Pancreas (tissue), 10 donors: ENCODE results near the gene TTLL1. TPM values are rescaled to one million over a fixed set of nuclear protein-coding genes. Genes with fewer than 3 reads are reported as not detected.
A peak's percentile ranks its signal among the peaks of the same experiment; 100 is the strongest.

ENCODE experiments used
- ATAC-seq, 4 donors: fragments of 200-7000 bp; cut with Tn5 transposase; one replicate each; pipeline versions ENCODE4 v1.8.0 to v1.9.1; 2020; ENCODE audit warnings: mild to moderate bottlenecking in 4 of 4, moderate library complexity in 4 of 4
- DNase-seq, 6 donors: peaks; one replicate each; pipeline ENCODE4 v3.0.0-alpha.2; 2020
- FAIRE-seq: peaks from 2 replicates; lab custom pipeline; 2012; peaks lifted over from hg19 to GRCh38; lab: Jason Lieb, UNC
- H3K27ac ChIP-seq, 4 donors: fragments of 200-600 bp; sonication (generic); 1 replicate in 3 of 4; 2 replicates in 1 of 4; pipeline versions ENCODE4 v1.5.0 to v1.8.0; 2020
- H3K27me3 ChIP-seq, 4 donors: fragments of 200-600 bp; one replicate each; pipeline ENCODE4 v1.8.0; 2021
- H3K36me3 ChIP-seq, 3 donors: fragments of 200-600 bp; sonication (generic) in 1 of 3; one replicate each; pipeline versions ENCODE4 v1.5.0 to v1.8.0; 2020 to 2021
- H3K4me1 ChIP-seq, 3 donors: fragments of 200-600 bp; one replicate each; pipeline ENCODE4 v1.8.0; 2021
- H3K4me3 ChIP-seq, 4 donors: fragments of 200-600 bp; sonication (generic) in 2 of 4; one replicate each; pipeline versions ENCODE4 v1.5.0 to v1.8.0; 2020 to 2021
- H3K9me3 ChIP-seq, 4 donors: fragments of 200-600 bp; one replicate each; pipeline ENCODE4 v1.8.0; 2021
- WGBS, 2 donors: extraction: QIAGEN DNeasy Blood & Tissue Kit; methylation state at CpG; one replicate each; pipeline ENCODE4 v1.1.7; 2013; 5-methylcytosine and 5-hydroxymethylcytosine counted together
- intact Hi-C, 3 donors: fragments of 100-400 bp; cut with DNase I; formaldehyde crosslinking; loops; one replicate each; pipeline versions ENCODE4 v1.11.1 to v1.14.2; 2022
- polyA plus RNA-seq, 2 donors: library from polyadenylated mRNA; stranded (reverse); fragments of 200-250 nt; gene quantifications; one replicate each; pipeline ENCODE4 v1.2.3, GENCODE V29; 2013
- total RNA-seq, 6 donors: library from RNA; stranded (reverse); fragmentation: NEBNext Ultra II Directional in 4 of 6; extraction: Animal tissue kit (Norgen Biotek cat#: 25700) in 4 of 6; gene quantifications; one replicate each; pipeline versions ENCODE4 v1.2.1 to v1.2.4, GENCODE V29; 2021 to 2023
- TF ChIP-seq, protein P1 (sequence below), 4 donors: fragments of 200-600 bp; sonication (generic) in 3 of 4; IDR thresholded peaks; one replicate each; pipeline versions ENCODE4 v1.5.0 to v1.8.0; 2021; ENCODE audit warnings: antibody characterized with exemption in 4 of 4
- donor health status: healthy with polysubstance abuse.
- donor health status: DM: no; HTN: no; CAD: no; lungs with moderate emphysema.
- donor health status: DM: no; HTN: no; CAD: no.
- donor health status: control.
- donor health status: control.
- donor health status: Bipolar disorder and iron deficiency.
- donor health status: DM: yes; HTN: yes; CAD: no.
- donor health status: DM: no; HTN: no; CAD: no.
- donor health status: DM: no; HTN: no; CAD: no.
- donor health status: DM: yes; HTN: yes; CAD: no.

TTLL1 gene
- total and polyA plus RNA-seq, 8 donors, result 1.5 to 5.1 (median 2.2) TPM

DNA sequence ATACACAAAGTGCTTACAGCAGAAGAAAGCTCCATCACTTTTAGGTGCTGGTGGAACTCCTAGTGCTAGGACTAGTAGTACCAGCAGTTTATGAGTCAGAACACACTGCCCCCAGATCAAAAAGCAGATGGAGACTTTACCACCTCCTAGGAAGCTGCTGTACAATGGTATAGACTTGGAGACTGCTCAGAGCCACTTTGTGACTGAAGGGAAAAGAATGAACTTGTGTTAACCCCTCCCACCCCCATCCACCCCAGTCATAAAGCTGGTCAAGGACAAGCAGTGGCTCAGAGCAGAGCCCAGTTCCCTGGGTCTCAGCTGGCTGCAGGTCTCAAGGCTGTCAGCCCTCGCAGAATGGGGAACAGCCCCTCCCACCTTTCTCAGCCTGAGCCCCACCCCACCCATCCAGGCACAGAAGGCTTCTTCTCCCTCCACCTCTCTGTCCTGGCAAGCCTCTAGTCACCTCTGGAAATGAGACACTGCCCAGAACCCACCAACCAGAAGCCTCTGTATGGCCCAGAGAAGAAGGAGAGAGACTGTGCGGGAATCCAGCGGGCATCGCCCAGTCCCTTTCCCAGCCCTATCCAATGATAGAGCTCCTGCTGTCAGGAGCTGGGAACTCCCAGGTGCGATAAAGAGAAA is 98.1 kb downstream of the TTLL1 start:
- peak; percentile 59 to 75 (median 64) for ATAC-seq

DNA sequence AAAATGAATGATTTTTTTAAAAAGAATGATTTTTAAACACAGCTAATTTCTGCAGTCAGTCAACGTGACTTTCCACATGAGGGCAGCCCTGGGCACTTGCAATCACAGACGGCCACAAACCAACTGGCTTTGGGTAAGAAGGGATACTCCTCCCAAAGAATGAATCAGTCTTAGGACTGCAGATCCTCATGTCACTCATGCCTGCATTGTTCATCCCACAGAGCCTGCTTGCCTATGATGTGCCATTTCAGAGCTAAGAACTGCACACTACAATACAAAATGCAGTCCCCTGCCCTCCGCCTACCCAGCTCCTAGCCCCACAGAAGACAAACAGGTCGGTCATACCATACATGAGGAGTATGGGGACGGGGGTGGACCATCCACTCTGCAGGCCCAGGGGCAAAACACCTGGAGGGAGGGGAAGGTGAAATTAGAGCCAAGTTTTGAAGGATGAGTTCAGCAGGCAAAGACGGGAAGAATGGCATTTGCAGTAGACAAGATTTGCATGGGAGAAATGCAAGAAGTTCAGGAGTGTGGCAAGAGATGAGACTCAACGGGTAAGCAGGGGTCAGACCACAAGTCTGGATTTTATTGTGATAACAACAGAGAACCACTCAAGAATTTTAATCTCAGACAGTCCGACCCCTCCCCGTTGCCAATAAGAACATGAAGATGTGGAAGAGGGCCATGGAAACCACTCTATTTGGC is 98.9 kb downstream of the TTLL1 start:
- 61 to 69% methylated on average over 9 of the region's 9 CpGs for WGBS, 2 donors
- no peak for FAIRE-seq

More for the DNA sequence above, 98.1 kb downstream of the TTLL1 start:
- 21 to 31% methylated on average over 5 of the region's 5 CpGs for WGBS, 2 donors
- Histone ChIP-seq H3K27ac (peak overlapping the region; percentile 33 to 94 (median 76)), H3K4me3 (peak overlapping the region in 1 of 4 donors; percentile 2), H3K27me3 (no peaks in the 10 kb centered on the region), H3K9me3 (no peaks in the 10 kb centered on the region), H3K36me3 (no peaks in the 10 kb centered on the region), H3K4me1 (peaks cover 56 to 62% (median 61%) of the 10 kb centered on the region in 3 donors)
- no peak for FAIRE-seq
- TF ChIP-seq, protein P1, sequence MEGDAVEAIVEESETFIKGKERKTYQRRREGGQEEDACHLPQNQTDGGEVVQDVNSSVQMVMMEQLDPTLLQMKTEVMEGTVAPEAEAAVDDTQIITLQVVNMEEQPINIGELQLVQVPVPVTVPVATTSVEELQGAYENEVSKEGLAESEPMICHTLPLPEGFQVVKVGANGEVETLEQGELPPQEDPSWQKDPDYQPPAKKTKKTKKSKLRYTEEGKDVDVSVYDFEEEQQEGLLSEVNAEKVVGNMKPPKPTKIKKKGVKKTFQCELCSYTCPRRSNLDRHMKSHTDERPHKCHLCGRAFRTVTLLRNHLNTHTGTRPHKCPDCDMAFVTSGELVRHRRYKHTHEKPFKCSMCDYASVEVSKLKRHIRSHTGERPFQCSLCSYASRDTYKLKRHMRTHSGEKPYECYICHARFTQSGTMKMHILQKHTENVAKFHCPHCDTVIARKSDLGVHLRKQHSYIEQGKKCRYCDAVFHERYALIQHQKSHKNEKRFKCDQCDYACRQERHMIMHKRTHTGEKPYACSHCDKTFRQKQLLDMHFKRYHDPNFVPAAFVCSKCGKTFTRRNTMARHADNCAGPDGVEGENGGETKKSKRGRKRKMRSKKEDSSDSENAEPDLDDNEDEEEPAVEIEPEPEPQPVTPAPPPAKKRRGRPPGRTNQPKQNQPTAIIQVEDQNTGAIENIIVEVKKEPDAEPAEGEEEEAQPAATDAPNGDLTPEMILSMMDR (IDR thresholded peaks at IDR 0.05), result no peak
- peak in 4 of 6 donors; percentile 66 to 73 (median 72) for DNase-seq
- intact Hi-C loops, result no loop called here

More for the DNA sequence above, 98.9 kb downstream of the TTLL1 start:
- TF ChIP-seq, protein P1 (IDR thresholded peaks at IDR 0.05), result no peak
- intact Hi-C loops, result no loop called here
- Histone ChIP-seq H3K4me1 (peaks cover 54 to 61% (median 57%) of the 10 kb centered on the region in 3 donors), H3K36me3 (no peaks in the 10 kb centered on the region), H3K4me3 (no peak overlapping the region), H3K27me3 (no peaks in the 10 kb centered on the region), H3K9me3 (no peaks in the 10 kb centered on the region), H3K27ac (peak overlapping the region; percentile 33 to 94 (median 76))
- peak in 1 of 6 donors; percentile 52 for DNase-seq
- peak; percentile 10 to 31 (median 18) for ATAC-seq

Other genes starting within 250 kb of the TTLL1 start
- gene ARFGAP3, start 232.1 kb downstream of the TTLL1 start, total RNA-seq, result 10 to 100 TPM; 54.8 to 75.3 (median 62.1) TPM
- 10 to 100 TPM; 39.1 to 45.4 TPM for gene ARFGAP3, start 232.1 kb downstream of the TTLL1 start, polyA plus RNA-seq
- 100 to 1,000 TPM in 2 of 6 donors, 10 to 100 TPM in 4; 65.2 to 109 (median 96.0) TPM for gene PACSIN2, start 74.2 kb downstream of the TTLL1 start, total RNA-seq
- 10 to 100 TPM; 45.1 to 90.6 TPM for gene PACSIN2, start 74.2 kb downstream of the TTLL1 start, polyA plus RNA-seq
- gene BIK, start 21.4 kb upstream of the TTLL1 start, total RNA-seq, result 1 to 10 TPM in 4 of 6 donors, under 1 TPM in 2; 0.97 to 8.4 (median 1.4) TPM
- gene BIK, start 21.4 kb upstream of the TTLL1 start, polyA plus RNA-seq, result 1 to 10 TPM; 4.5 to 5.2 TPM
- 10 to 100 TPM in 3 of 6 donors, 1 to 10 TPM in 3; 7.0 to 12.8 (median 9.6) TPM for gene MCAT, start 54.0 kb upstream of the TTLL1 start, total RNA-seq
- gene MCAT, start 54.0 kb upstream of the TTLL1 start, polyA plus RNA-seq, result 10 to 100 TPM; 13.7 to 14.1 TPM
- 10 to 100 TPM; 24.2 to 63.2 (median 34.7) TPM for gene TSPO, start 62.2 kb upstream of the TTLL1 start, total RNA-seq
- 10 to 100 TPM; 62.4 to 79.6 TPM for gene TSPO, start 62.2 kb upstream of the TTLL1 start, polyA plus RNA-seq
- gene TTLL12, start 97.7 kb upstream of the TTLL1 start, total RNA-seq, result 10 to 100 TPM; 10.6 to 22.2 (median 16.1) TPM
- gene TTLL12, start 97.7 kb upstream of the TTLL1 start, polyA plus RNA-seq, result 10 to 100 TPM; 13.7 to 14.2 TPM